ENCODE results near the gene PARD3. TPM values are rescaled to one million over a fixed set of nuclear protein-coding genes. Genes with fewer than 3 reads are reported as not detected.

PARD3 gene
- total RNA-seq, 4 donors from 2014 or later: 27.3 to 65.3 (median 55.6) TPM

- in situ Hi-C loops (cut with MboI; ENCODE audit: low pct_ligation_motif_present in 1 of 4, low pct_unique_long_range_greater_than_20kb in 1 of 4, low sequenced_read_pairs in 3 of 4): no loop called here
- H3K27me3 ChIP-seq: no peaks in the 10 kb centered on the region
- H3K36me3 ChIP-seq: no peaks in the 10 kb centered on the region
- H3K4me3 ChIP-seq: no peak overlapping the region
- intact Hi-C loops (cut with DNase I; ENCODE audit: low total_unique reads): no loop called here
- WGBS, 2 donors (ENCODE audit: low coverage in 1 of 2): 87 to 89% methylated on average over 16 to 17 of the region's 17 CpGs
- TF ChIP-seq CTCF (IDR thresholded peaks at IDR 0.05) (no peak), POLR2A (IDR thresholded peaks at IDR 0.05) (no peak), POLR2AphosphoS5 (IDR thresholded peaks at IDR 0.05) (no peak), EP300 (IDR thresholded peaks at IDR 0.05; ENCODE audit: low read depth) (no peak)
- H3K27ac ChIP-seq: no peak overlapping the region
- no peaks in the 10 kb centered on the region for H3K9me3 ChIP-seq
- DNase-seq: no peak
- H3K4me1 ChIP-seq: peaks cover 0 to 43% (median 26%) of the 10 kb centered on the region in 4 donors
Measured at GRCh38 chr10:34811126-34811967, 3.7 kb downstream of the PARD3 start.

GRCh38 chr10:34809796-34810195, 5.3 kb downstream of the PARD3 start:
- WGBS, 2 donors (ENCODE audit: low coverage in 1 of 2): 80 to 89% methylated on average over 3 of the region's 3 CpGs
- intact Hi-C loops (cut with DNase I; ENCODE audit: low total_unique reads): no loop called here
- H3K9me3 ChIP-seq: no peaks in the 10 kb centered on the region
- TF ChIP-seq CTCF (IDR thresholded peaks at IDR 0.05) (no peak), POLR2AphosphoS5 (IDR thresholded peaks at IDR 0.05) (no peak), POLR2A (IDR thresholded peaks at IDR 0.05) (no peak), EP300 (IDR thresholded peaks at IDR 0.05; ENCODE audit: low read depth) (no peak)
- H3K4me1 ChIP-seq: peaks cover 0 to 33% (median 22%) of the 10 kb centered on the region in 4 donors
- DNase-seq: no peak
- peak overlapping the region; percentile 52 to 58 (median 56) for H3K27ac ChIP-seq
- H3K4me3 ChIP-seq: peak overlapping the region in 1 of 4 donors; percentile 23
- in situ Hi-C loops (cut with MboI; ENCODE audit: low pct_ligation_motif_present in 1 of 4, low pct_unique_long_range_greater_than_20kb in 1 of 4, low sequenced_read_pairs in 3 of 4): no loop called here
- H3K36me3 ChIP-seq: no peaks in the 10 kb centered on the region
- no peaks in the 10 kb centered on the region for H3K27me3 ChIP-seq

- Histone ChIP-seq H3K4me1 (peaks cover 0 to 33% (median 22%) of the 10 kb centered on the region in 4 donors), H3K27ac (peak overlapping the region; percentile 52 to 58 (median 56)), H3K9me3 (no peaks in the 10 kb centered on the region), H3K4me3 (peak overlapping the region in 1 of 4 donors; percentile 23), H3K27me3 (no peaks in the 10 kb centered on the region), H3K36me3 (no peaks in the 10 kb centered on the region)
- in situ Hi-C loops (cut with MboI; ENCODE audit: low pct_ligation_motif_present in 1 of 4, low pct_unique_long_range_greater_than_20kb in 1 of 4, low sequenced_read_pairs in 3 of 4): no loop called here
- no peak for TF ChIP-seq POLR2A (IDR thresholded peaks at IDR 0.05)
- TF ChIP-seq POLR2AphosphoS5 (IDR thresholded peaks at IDR 0.05): no peak
- TF ChIP-seq EP300 (IDR thresholded peaks at IDR 0.05; ENCODE audit: low read depth): no peak
- TF ChIP-seq CTCF (IDR thresholded peaks at IDR 0.05): no peak
- 39 to 65% methylated on average over 6 to 19 of the region's 19 CpGs for WGBS, 2 donors (ENCODE audit: low coverage in 1 of 2)
- DNase-seq: no peak
- intact Hi-C loops (cut with DNase I; ENCODE audit: low total_unique reads): no loop called here
Measured at GRCh38 chr10:34808801-34809745, 6.0 kb downstream of the PARD3 start.

GRCh38 chr10:34808336-34808735, 6.8 kb downstream of the PARD3 start:
- H3K36me3 ChIP-seq: no peaks in the 10 kb centered on the region
- no peaks in the 10 kb centered on the region for H3K27me3 ChIP-seq
- 72% methylated on average over 4 of the region's 4 CpGs; no CpG with 5 or more reads in 1 of the 2 donors for WGBS, 2 donors (ENCODE audit: low coverage in 1 of 2)
- no peak for TF ChIP-seq CTCF (IDR thresholded peaks at IDR 0.05)
- TF ChIP-seq POLR2A (IDR thresholded peaks at IDR 0.05): no peak
- no peak for TF ChIP-seq POLR2AphosphoS5 (IDR thresholded peaks at IDR 0.05)
- TF ChIP-seq EP300 (IDR thresholded peaks at IDR 0.05; ENCODE audit: low read depth): no peak
- H3K4me3 ChIP-seq: no peak overlapping the region
- no peaks in the 10 kb centered on the region for H3K9me3 ChIP-seq
- no peak for DNase-seq
- in situ Hi-C loops (cut with MboI; ENCODE audit: low pct_ligation_motif_present in 1 of 4, low pct_unique_long_range_greater_than_20kb in 1 of 4, low sequenced_read_pairs in 3 of 4): no loop called here
- peaks cover 0 to 29% (median 18%) of the 10 kb centered on the region in 4 donors for H3K4me1 ChIP-seq
- peak overlapping the region in 2 of 4 donors; percentile 52 to 56 for H3K27ac ChIP-seq
- intact Hi-C loops (cut with DNase I; ENCODE audit: low total_unique reads): no loop called here
